Activated naive CD8-positive, alpha-beta T cell (primary cell): ENCODE data around the gene C1orf50.
"Not testable (repeated sequence)": the region's sequence is repeated elsewhere in the genome, so short reads cannot be mapped to it uniquely, and the experiment has no call there.

Source experiments
- H3K27ac Mint-ChIP-seq: one replicate; pipeline ENCODE4 v1.8.0; 2021; ENCODE audit warnings: mixed read lengths
- H3K27me3 Mint-ChIP-seq: one replicate; pipeline ENCODE4 v1.8.0; 2021; ENCODE audit warnings: mixed read lengths
- H3K36me3 Mint-ChIP-seq: one replicate; pipeline ENCODE4 v1.8.0; 2021; ENCODE audit warnings: mixed read lengths
- H3K4me1 Mint-ChIP-seq: one replicate; pipeline ENCODE4 v1.8.0; 2021; ENCODE audit warnings: low read depth, mixed read lengths
- H3K4me3 Mint-ChIP-seq: one replicate; pipeline ENCODE4 v1.8.0; 2021; ENCODE audit warnings: mild to moderate bottlenecking, mixed read lengths
- H3K9me3 Mint-ChIP-seq: one replicate; pipeline ENCODE4 v1.8.0; 2021; ENCODE audit warnings: low read depth, mixed read lengths

Gene C1orf50

DNA sequence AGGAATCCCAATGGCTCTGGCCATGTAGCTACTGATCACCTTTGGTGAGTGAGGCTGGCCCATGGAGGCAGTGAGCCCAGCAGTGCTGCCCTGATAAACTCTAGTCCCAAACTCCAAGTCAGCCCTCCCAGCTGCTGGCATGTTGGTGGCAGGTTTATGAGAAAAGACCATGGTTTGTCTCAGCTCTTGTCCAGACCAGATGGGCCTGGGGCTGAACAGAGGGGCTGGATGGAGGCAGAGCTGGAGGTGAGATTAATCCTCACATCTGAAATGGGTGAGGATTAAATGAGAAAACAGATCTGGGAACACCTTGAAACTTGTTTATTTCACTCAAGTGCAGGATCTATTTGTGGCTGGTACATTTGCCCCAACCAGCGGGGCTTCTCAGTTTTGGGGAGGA is 21.0 kb downstream of the C1orf50 start:
- Mint-ChIP-seq H3K4me1 (peaks cover 15% of the 10 kb centered on the region), H3K27me3 (no peaks in the 10 kb centered on the region), H3K4me3 (no peak overlapping the region), H3K9me3 (no peaks in the 10 kb centered on the region), H3K27ac (no peak overlapping the region), H3K36me3 (no peaks in the 10 kb centered on the region)

DNA sequence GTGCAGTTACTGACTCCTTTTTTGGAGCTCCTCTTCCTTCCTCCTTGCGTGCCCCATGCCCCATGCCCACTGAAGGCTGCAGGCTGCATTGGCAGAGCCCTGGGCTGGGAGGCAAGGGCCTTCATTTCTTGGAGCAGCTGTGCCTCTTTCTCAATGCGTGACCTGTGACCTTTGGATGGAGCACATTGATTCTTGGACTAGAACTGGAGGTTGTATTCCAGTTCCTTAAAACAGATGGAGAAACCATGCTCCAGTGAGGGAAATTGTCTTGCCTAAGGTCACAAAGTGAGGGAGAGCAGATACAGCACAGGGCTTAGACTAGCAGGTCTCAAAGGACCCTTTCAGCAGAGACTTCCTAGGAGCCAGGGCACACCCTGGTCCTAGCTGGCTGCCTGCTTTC is 26.8 kb downstream of the C1orf50 start:
- no peaks in the 10 kb centered on the region for H3K9me3 Mint-ChIP-seq
- no peaks in the 10 kb centered on the region for H3K36me3 Mint-ChIP-seq
- H3K4me1 Mint-ChIP-seq: no peaks in the 10 kb centered on the region
- no peak overlapping the region for H3K27ac Mint-ChIP-seq
- H3K27me3 Mint-ChIP-seq: no peaks in the 10 kb centered on the region
- no peak overlapping the region for H3K4me3 Mint-ChIP-seq

DNA sequence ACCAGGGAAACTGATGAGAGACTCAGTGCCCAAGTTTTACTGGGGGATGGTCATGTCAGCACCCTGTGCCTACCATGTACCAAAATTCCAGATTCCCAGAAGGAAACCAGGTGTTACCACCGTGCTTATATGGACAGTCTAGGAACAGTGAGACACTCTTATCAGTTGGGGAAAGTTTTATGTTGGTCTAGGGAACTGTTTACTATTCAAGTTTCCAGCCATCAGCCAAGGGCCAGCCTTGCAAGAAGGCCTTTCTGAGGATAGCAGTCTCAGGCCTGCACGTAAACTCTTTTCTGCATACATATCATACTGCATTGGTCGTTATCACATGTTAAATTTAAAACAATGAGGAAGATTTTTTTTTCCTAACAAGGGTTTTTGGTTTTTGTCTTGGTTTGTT is 30.4 kb downstream of the C1orf50 start:
- H3K27me3 Mint-ChIP-seq: no peaks in the 10 kb centered on the region
- H3K27ac Mint-ChIP-seq: no peak overlapping the region
- no peaks in the 10 kb centered on the region for H3K4me1 Mint-ChIP-seq
- no peak overlapping the region for H3K4me3 Mint-ChIP-seq
- H3K36me3 Mint-ChIP-seq: no peaks in the 10 kb centered on the region
- no peaks in the 10 kb centered on the region for H3K9me3 Mint-ChIP-seq

DNA sequence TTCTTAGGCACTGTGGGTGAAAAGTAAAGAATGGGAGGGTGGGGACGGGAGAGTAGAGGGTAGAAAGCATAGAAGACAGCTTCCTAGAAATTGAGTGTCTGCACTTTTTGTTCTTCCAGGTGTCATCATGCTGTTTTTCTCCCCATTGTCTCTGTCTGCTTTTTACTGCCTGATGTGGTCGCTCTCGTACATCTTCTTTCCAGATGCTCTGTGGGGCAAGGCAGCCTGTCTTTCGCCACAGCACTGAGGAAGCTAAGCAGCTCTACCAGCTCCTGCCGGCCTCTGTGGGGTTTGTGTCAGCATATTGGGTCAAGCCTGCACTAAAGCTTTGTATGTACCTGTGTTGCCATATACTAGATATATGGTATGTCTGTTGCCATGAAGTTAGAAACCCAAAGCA is 30.9 kb downstream of the C1orf50 start:
- H3K27me3 Mint-ChIP-seq: no peaks in the 10 kb centered on the region
- no peaks in the 10 kb centered on the region for H3K9me3 Mint-ChIP-seq
- H3K4me1 Mint-ChIP-seq: no peaks in the 10 kb centered on the region
- H3K4me3 Mint-ChIP-seq: no peak overlapping the region
- no peak overlapping the region for H3K27ac Mint-ChIP-seq
- H3K36me3 Mint-ChIP-seq: no peaks in the 10 kb centered on the region

DNA sequence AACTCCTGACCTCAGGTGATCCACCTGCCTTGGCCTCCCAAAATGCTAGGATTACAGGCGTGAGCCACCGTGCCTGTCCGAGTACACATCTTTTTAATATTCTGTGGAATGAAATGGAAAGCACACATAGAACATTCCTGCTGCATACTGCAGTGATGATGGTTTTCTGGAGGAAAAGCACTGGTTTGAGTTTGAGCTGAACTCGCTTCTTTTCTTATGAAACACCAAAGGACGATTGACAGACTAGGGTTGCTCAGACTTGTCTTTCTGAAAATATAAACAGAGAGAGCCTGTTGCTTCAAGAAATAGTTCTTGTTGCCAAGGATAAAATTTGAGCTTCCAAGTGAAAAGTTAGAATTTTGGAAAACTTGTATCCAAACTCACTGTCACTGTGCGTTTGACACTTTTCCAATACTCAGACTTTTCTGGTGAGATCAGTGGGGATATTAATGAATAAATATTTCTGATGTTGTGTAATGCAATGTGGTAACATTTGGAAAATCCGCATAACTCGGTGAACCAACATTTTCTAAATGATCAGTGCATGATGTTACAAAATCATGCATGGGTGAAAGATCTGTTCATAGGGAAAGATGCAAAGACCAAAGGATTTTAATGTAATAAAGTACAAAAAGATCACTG is 34.9 kb downstream of the C1orf50 start:
- Mint-ChIP-seq H3K4me1 (no peaks in the 10 kb centered on the region), H3K4me3 (no peak overlapping the region), H3K36me3 (peaks cover 5% of the 10 kb centered on the region), H3K27ac (no peak overlapping the region), H3K27me3 (no peaks in the 10 kb centered on the region), H3K9me3 (no peaks in the 10 kb centered on the region)

DNA sequence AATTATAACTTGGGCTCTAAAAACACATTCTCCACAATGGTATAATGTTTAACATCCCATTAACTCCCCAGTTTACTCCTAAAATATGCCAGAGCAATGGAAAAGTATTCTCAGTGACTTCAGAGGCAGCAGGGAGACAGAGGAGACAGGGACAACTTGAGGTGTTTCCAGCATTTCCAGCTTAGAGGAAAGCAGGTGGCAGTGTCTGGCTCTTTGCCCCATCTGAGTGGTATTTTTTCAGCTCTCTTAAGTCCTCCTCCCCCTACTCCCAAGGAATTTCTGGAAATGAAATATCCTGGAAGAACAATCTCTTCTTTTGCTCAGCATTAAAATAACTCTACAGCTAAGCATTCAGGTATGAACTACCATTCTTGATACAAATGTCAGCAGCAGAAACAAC is 39.1 kb downstream of the C1orf50 start:
- Mint-ChIP-seq H3K4me3 (no peak overlapping the region), H3K27ac (no peak overlapping the region), H3K9me3 (no peaks in the 10 kb centered on the region), H3K4me1 (peaks cover 8% of the 10 kb centered on the region), H3K27me3 (no peaks in the 10 kb centered on the region), H3K36me3 (peaks cover 11% of the 10 kb centered on the region)

DNA sequence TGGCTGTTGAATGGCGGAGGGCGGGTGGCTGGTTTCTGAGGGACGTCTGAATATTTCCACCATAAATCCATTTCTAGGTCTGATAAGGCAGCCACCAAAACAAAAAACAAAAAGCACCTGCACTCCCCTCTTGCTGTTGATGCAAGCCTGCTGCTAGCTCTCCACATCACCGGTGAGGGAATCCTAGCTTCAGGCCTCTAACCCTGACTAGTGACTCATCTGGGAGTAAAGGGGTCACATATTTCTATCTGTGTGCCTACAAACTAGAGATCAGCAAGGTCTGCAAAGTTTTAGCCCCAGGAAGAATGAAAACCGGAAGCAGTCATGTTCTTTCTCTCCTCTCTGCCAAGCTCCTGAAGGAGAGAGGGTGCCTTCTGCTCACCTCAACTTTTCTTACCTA is 39.5 kb downstream of the C1orf50 start:
- H3K9me3 Mint-ChIP-seq: no peaks in the 10 kb centered on the region
- no peak overlapping the region for H3K27ac Mint-ChIP-seq

DNA sequence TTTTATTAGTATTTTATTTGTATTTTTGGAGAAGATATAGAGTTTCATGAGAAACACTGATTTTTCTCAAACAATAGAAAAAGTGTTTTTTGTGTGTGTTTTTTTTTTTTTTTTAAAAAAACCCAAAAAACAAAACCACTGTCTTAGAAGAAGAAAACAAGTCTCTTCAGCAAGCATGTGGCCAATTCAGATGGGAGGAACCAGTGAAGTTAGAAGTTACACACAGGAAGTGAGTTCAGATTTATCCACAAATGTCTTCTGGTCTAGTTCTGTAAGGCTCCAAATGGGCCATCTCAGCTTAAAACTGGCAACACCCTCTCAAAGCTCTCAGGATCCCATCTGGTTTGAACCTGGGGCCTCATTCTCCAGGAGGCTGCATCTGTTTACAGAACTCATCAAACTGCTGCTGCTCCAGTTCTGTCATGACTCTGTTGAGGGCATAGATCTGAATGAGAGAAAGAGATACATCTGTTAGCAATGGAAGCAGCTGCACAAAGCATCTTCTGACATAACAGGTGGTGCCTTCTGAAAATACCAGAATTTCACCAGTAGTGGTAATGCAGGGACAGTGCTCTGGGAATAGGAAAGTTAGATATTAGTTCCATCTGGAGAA is 40.1 kb downstream of the C1orf50 start:
- H3K27me3 Mint-ChIP-seq: no peaks in the 10 kb centered on the region
- no peak overlapping the region for H3K27ac Mint-ChIP-seq
- H3K4me1 Mint-ChIP-seq: peaks cover 8% of the 10 kb centered on the region
- H3K9me3 Mint-ChIP-seq: no peaks in the 10 kb centered on the region
- no peak overlapping the region for H3K4me3 Mint-ChIP-seq
- peaks cover 13% of the 10 kb centered on the region for H3K36me3 Mint-ChIP-seq

More for the DNA sequence above, 39.5 kb downstream of the C1orf50 start:
- Mint-ChIP-seq H3K4me3 (no peak overlapping the region), H3K4me1 (peaks cover 8% of the 10 kb centered on the region), H3K36me3 (peaks cover 13% of the 10 kb centered on the region), H3K27me3 (no peaks in the 10 kb centered on the region)

DNA sequence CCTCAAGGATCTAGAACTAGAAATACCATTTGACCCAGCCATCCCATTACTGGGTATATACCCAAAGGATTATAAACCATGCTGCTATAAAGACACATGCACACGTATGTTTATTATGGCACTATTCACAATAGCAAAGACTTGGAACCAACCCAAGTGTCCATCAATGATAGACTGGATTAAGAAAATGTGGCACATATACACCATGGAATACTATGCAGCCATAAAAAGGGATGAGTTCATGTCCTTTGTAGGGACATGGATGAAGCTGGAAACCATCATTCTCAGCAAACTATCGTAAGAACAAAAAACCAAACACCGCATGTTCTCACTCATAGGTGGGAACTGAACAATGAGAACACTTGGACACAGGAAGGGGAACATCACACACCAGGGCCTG is 47.8 kb downstream of the C1orf50 start:
- Mint-ChIP-seq H3K4me1 (peaks cover 25% of the 10 kb centered on the region), H3K36me3 (peaks cover 11% of the 10 kb centered on the region), H3K4me3 (peak overlapping the region; percentile 32)
- H3K27ac Mint-ChIP-seq, H3K27me3 Mint-ChIP-seq, H3K9me3 Mint-ChIP-seq: not testable (repeated sequence)

DNA sequence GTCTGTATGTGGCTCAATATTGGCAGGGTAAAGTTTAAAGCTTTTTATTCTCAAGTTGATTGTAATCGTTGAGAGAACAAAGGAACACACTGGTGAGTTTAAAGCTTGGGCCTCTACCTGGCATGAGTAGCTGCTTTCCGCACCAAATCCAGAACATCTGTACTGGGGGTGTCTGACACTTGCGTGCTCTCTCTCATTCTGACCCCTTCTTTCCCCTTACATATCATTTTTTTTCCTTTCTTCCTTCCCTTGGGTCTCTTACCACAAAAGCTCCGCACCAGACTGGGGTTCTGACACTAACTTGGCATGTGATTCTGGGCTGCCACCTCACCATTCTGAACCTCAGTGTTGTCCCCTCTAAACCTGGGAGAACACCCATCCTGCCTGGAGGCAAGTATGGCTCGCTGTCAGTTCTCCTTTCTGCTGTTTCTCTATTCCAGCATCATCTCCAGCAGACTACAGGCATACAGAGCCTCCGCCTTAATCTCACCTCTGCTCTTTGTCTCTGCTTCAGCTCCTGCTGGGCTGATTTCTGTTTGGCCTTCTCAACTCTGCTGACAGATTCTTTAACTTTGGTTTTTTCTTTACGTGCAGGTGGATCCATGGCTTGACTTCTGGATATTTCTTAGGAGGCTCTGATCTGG is 49.0 kb downstream of the C1orf50 start:
- H3K27ac Mint-ChIP-seq: peak overlapping the region; percentile 87

DNA sequence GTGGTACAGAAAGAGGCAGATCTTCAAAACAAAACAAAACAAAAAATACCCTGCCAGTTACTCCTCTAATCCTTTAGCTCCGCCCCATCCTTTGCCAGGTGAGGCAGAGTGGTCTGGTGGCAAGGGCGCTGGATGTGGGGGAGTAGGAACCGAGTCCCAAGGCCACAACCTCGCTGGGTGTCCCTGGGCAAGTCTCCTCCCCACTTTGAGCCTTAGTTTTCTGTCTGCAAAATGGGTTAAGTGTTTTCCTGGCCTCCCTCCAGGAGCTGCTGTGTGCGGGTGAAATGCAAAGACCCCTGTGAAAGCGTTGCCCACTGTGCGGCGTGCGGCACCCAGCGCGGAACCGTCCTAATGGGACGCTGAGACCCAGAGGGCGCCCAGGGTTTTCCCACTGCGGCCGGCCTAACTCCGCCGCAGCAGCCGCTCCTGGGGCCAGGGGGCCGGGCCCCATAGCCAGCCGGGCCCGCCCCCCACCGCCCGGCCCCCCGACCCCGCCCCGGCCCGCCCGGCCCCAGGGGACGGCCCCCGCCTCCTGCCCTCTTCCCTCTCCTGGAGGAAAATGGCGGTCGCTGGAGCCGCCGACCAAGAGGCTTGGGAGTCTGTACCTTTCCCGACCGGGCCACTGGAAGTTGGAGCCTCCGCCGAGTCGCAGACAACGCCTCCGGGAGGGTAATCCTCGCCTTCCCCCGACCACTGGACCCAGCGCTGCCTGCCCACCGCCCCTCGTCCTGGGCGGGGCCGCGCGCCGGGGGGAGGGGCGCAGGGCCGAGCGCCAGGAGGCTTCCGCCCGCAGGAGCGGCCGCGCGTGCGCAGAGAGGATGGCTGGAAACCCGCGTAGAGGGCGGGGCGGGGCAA is 49.8 kb downstream of the C1orf50 start, which contains the start of the genes ERMAP and SVBP:
Gene ERMAP, plus strand, starts transcription at position 538 of the 855 bp plus-strand sequence. CDS start 13,327 bp downstream, outside the sequence.
Gene SVBP, minus strand, starts transcription at position 813 of the 855 bp plus-strand sequence. CDS start 853 bp downstream, outside the sequence.
- no peaks in the 10 kb centered on the region for H3K9me3 Mint-ChIP-seq
- peaks cover 6% of the 10 kb centered on the region for H3K36me3 Mint-ChIP-seq
- peak within 1 kb of the TSS; percentile 87 for H3K27ac Mint-ChIP-seq
- H3K4me1 Mint-ChIP-seq: peaks cover 28% of the 10 kb centered on the region
- H3K4me3 Mint-ChIP-seq: peak within 1 kb of the TSS; percentile 89
- H3K27me3 Mint-ChIP-seq: no peaks in the 10 kb centered on the region

More for the DNA sequence above, 49.0 kb downstream of the C1orf50 start:
- H3K27me3 Mint-ChIP-seq: no peaks in the 10 kb centered on the region
- H3K36me3 Mint-ChIP-seq: peaks cover 8% of the 10 kb centered on the region
- H3K9me3 Mint-ChIP-seq: no peaks in the 10 kb centered on the region
- H3K4me3 Mint-ChIP-seq: peak overlapping the region; percentile 89
- H3K4me1 Mint-ChIP-seq: peaks cover 28% of the 10 kb centered on the region

DNA sequence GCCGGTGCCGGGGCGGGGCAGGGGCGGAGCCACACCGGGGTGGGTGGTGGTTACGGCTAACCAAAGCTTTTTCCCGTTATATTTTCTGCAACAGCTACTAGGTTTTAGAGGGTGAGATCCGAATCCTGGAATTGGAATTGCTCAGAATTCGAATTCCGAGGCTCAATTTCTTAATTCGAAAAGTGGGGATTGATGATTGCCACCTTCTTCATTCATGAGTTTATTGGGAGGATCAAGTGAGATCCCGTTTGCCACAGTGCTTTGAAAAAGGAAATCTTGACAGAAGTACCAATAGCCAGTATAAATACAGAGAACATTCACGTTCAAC is 50.4 kb downstream of the C1orf50 start:
- Mint-ChIP-seq H3K27me3 (no peaks in the 10 kb centered on the region), H3K4me1 (peaks cover 28% of the 10 kb centered on the region), H3K27ac (no peak overlapping the region), H3K4me3 (peak overlapping the region; percentile 82), H3K36me3 (peaks cover 6% of the 10 kb centered on the region), H3K9me3 (no peaks in the 10 kb centered on the region)

DNA sequence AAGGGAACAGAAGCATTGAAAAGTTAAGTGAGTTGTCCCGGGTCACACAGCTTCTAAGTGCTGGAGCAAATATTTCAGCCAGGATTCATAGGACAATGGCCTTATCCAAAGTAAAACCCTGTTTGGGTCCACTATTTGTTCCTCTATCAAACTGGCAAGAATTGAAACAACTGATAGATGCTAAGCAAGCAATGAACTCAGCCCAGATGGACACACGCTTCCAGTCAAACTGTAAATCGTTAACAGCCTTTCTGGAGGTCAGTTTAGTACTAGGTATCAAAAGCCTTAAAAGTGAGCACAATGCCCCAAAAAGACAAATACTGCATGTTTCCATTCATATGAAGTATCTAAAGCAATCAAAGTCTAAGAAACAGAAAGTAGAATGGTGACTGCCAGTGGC is 50.9 kb downstream of the C1orf50 start:
- no peak overlapping the region for H3K27ac Mint-ChIP-seq
- H3K4me3 Mint-ChIP-seq: peak overlapping the region; percentile 82
- peaks cover 6% of the 10 kb centered on the region for H3K36me3 Mint-ChIP-seq
- no peaks in the 10 kb centered on the region for H3K9me3 Mint-ChIP-seq
- peaks cover 29% of the 10 kb centered on the region for H3K4me1 Mint-ChIP-seq
- H3K27me3 Mint-ChIP-seq: no peaks in the 10 kb centered on the region

DNA sequence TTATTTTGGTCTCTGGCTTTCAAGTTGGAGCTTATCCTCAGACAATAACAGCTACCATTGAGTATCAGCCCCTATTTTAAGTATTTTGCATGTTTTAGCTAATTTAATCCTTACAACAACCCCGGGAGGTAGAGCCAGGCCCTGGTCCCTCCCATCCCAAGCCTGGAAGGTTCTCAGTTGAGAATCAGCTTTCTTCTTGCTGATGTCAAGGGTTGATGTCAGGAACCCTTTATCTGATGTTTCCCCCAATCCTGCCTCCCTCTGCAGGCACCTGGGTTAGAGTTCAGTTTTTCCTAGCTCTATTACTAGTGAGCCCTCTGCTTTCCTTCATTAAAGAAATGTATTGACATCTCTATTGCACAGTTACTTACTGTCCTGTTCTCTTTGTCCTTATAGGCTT is 53.8 kb downstream of the C1orf50 start:
- H3K36me3 Mint-ChIP-seq: peaks cover 4% of the 10 kb centered on the region
- no peaks in the 10 kb centered on the region for H3K27me3 Mint-ChIP-seq
- H3K9me3 Mint-ChIP-seq: no peaks in the 10 kb centered on the region
- H3K4me1 Mint-ChIP-seq: peaks cover 27% of the 10 kb centered on the region
- no peak overlapping the region for H3K4me3 Mint-ChIP-seq
- H3K27ac Mint-ChIP-seq: no peak overlapping the region

DNA sequence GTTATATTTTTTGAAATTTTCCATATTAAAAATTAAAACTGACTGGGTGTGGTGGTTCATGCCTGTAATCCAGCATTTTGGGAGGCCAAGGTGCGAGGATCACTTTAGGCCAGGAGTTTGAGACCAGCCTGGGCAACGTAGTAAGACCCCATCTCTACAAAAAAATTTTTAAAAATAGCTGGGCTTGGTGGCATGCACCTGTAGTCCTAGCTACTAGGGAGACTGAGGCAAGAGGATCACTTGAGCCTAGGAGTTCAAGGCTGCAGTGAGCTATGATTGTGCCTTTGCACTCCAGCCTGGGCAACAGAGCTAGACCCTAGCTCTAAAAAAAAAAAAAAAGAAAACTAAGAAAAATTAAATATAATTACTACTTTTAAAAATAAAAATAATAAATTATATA is 54.6 kb downstream of the C1orf50 start:
- peaks cover 4% of the 10 kb centered on the region for H3K36me3 Mint-ChIP-seq

More for the DNA sequence above, 54.6 kb downstream of the C1orf50 start:
- no peaks in the 10 kb centered on the region for H3K9me3 Mint-ChIP-seq
- peaks cover 18% of the 10 kb centered on the region for H3K4me1 Mint-ChIP-seq
- H3K27me3 Mint-ChIP-seq: no peaks in the 10 kb centered on the region
- no peak overlapping the region for H3K4me3 Mint-ChIP-seq
- no peak overlapping the region for H3K27ac Mint-ChIP-seq
